Neuronal stem cell (in vitro differentiated cells): Measurements from ENCODE around the gene ALDH3B2.
A peak's percentile ranks its signal among the peaks of the same experiment; 100 is the strongest.
"Not testable (repeated sequence)": the region's sequence is repeated elsewhere in the genome, so short reads cannot be mapped to it uniquely, and the experiment has no call there.

Experiments used
- DNase-seq: peaks from one replicate; pipeline ENCODE4 v3.0.0-alpha.2; 2013; ENCODE audit warnings: low spot score
- H2AFZ ChIP-seq: one replicate; pipeline ENCODE4 v1.6.1; 2013; ENCODE audit warnings: mild to moderate bottlenecking, low read length, inconsistent platforms
- H2AK5ac ChIP-seq: 2 replicates; pipeline ENCODE4 v1.6.1; 2013; ENCODE audit warnings: low read depth, mild to moderate bottlenecking, inconsistent platforms, low read length, moderate library complexity, mixed read lengths
- H2BK120ac ChIP-seq: 2 replicates; pipeline ENCODE4 v1.6.1; 2013; ENCODE audit warnings: low read depth, mild to moderate bottlenecking, inconsistent platforms, low read length, moderate library complexity, mixed read lengths
- H2BK12ac ChIP-seq: one replicate; pipeline ENCODE4 v1.6.1; 2013; ENCODE audit warnings: low read length, inconsistent platforms
- H2BK15ac ChIP-seq: 2 replicates; pipeline ENCODE4 v1.6.1; 2013; ENCODE audit warnings: mild to moderate bottlenecking, low read length, inconsistent platforms, mixed read lengths
- H2BK5ac ChIP-seq: one replicate; pipeline ENCODE4 v1.6.1; 2013; ENCODE audit warnings: inconsistent platforms, mild to moderate bottlenecking, low read length, moderate library complexity
- H3K14ac ChIP-seq: one replicate; pipeline ENCODE4 v1.6.1; 2013; ENCODE audit warnings: low read length, inconsistent platforms
- H3K18ac ChIP-seq: 2 replicates; pipeline ENCODE4 v1.6.1; 2013; ENCODE audit warnings: low read length, inconsistent platforms
- H3K23ac ChIP-seq: 2 replicates; pipeline ENCODE4 v1.6.1; 2013; ENCODE audit warnings: low read depth, mild to moderate bottlenecking, mixed read lengths, low read length, inconsistent platforms; ENCODE audit not compliant: poor library complexity
- H3K27ac ChIP-seq: replicated peaks from 3 replicates; pipeline ENCODE4 v1.5.1; 2013; ENCODE audit warnings: low read length, inconsistent platforms
- H3K27me3 ChIP-seq, 3 experiments: 2 replicates each; pipeline ENCODE4 v1.6.1; 2013; ENCODE audit warnings: low read length in 3 of 3, mild to moderate bottlenecking in 2 of 3, inconsistent platforms in 1 of 3, low read depth in 1 of 3, mixed read lengths in 1 of 3, moderate library complexity in 1 of 3; ENCODE audit not compliant: control insufficient read depth in 3 of 3, insufficient read depth in 3 of 3
- H3K36me3 ChIP-seq, 2 donors: replicated peaks in 1 of 2; 2 replicates each; pipeline ENCODE4 v1.6.1; 2013; ENCODE audit warnings: low read length in 2 of 2; ENCODE audit not compliant: control insufficient read depth in 2 of 2, insufficient read depth in 2 of 2
- H3K4ac ChIP-seq: 2 replicates; pipeline ENCODE4 v1.6.1; 2013; ENCODE audit warnings: inconsistent platforms, mild to moderate bottlenecking, low read length, moderate library complexity
- H3K4me1 ChIP-seq, 2 donors: 1 replicate in 1 of 2; 2 replicates in 1 of 2; pipeline ENCODE4 v1.6.1; 2013; ENCODE audit warnings: low read length in 2 of 2, low read depth in 1 of 2; ENCODE audit not compliant: control insufficient read depth in 2 of 2, insufficient read depth in 1 of 2
- H3K4me2 ChIP-seq: one replicate; pipeline ENCODE4 v1.6.1; 2013; ENCODE audit warnings: mild to moderate bottlenecking, low read length, inconsistent platforms; ENCODE audit not compliant: insufficient read depth, poor library complexity, severe bottlenecking
- H3K4me3 ChIP-seq, 2 donors: 2 replicates each; pipeline ENCODE4 v1.5.1; 2013; ENCODE audit warnings: low read length in 2 of 2, mild to moderate bottlenecking in 2 of 2, inconsistent platforms in 1 of 2, moderate library complexity in 1 of 2
- H3K79me1 ChIP-seq: one replicate; pipeline ENCODE4 v1.6.1; 2013; ENCODE audit warnings: low read depth, mild to moderate bottlenecking, inconsistent platforms, low read length, moderate library complexity
- H3K9ac ChIP-seq: one replicate; pipeline ENCODE4 v1.6.1; 2013; ENCODE audit warnings: mild to moderate bottlenecking, low read depth, low read length, inconsistent platforms; ENCODE audit not compliant: poor library complexity
- H3K9me3 ChIP-seq, 2 donors: replicated peaks in 1 of 2; 2 replicates each; pipeline versions ENCODE3 to v1.6.1; 2013; ENCODE audit warnings: low read length in 2 of 2, mild to moderate bottlenecking in 2 of 2, inconsistent platforms in 1 of 2, low read depth in 1 of 2, mixed read lengths in 1 of 2, moderate library complexity in 1 of 2; ENCODE audit not compliant: control insufficient read depth in 2 of 2, insufficient read depth in 1 of 2
- H4K8ac ChIP-seq: one replicate; pipeline ENCODE4 v1.6.1; 2013; ENCODE audit warnings: low read depth, mild to moderate bottlenecking, inconsistent platforms, low read length, moderate library complexity
- H4K91ac ChIP-seq: one replicate; pipeline ENCODE4 v1.6.1; 2013; ENCODE audit warnings: low read length, low read depth, mild to moderate bottlenecking, inconsistent platforms; ENCODE audit not compliant: poor library complexity
- WGBS, 2 donors: extraction: QIAGEN DNeasy Blood & Tissue Kit; methylation state at CpG; one replicate each; pipeline ENCODE4 v1.1.7; 2013; ENCODE audit warnings: missing lambda C conversion rate in 2 of 2, mixed read lengths in 1 of 2; ENCODE audit not compliant: insufficient read length in 2 of 2, insufficient replicate concordance in 1 of 2; ENCODE audit errors: extremely low coverage in 2 of 2; 5-methylcytosine and 5-hydroxymethylcytosine counted together

The ALDH3B2 gene

GRCh38 chr11:67705264-67705663 lies 30.8 kb upstream of the ALDH3B2 start:
- no peak overlapping the region for H2BK120ac ChIP-seq
- no peak overlapping the region for H3K27ac ChIP-seq

GRCh38 chr11:67704524-67704923 lies 30.1 kb upstream of the ALDH3B2 start:
- no peak overlapping the region for H2BK5ac ChIP-seq
- DNase-seq, result no peak
- no peaks in the 10 kb centered on the region for H3K9me3 ChIP-seq
- WGBS, 2 donors, result no CpG with 5 or more reads among the region's 7 CpGs
- H3K4me2 ChIP-seq, result no peak overlapping the region
- no peaks in the 10 kb centered on the region for H3K36me3 ChIP-seq
- peaks cover 0 to 28% (median 0%) of the 10 kb centered on the region in 3 experiments for H3K27me3 ChIP-seq
- H3K79me1 ChIP-seq, result no peaks in the 10 kb centered on the region
- H2AFZ ChIP-seq, result no peak overlapping the region
- H2AK5ac ChIP-seq, result no peak overlapping the region
- peaks cover 0 to 7% of the 10 kb centered on the region in 2 donors for H3K4me1 ChIP-seq
- H4K8ac ChIP-seq, result no peak overlapping the region
- no peak overlapping the region for H3K23ac ChIP-seq
- H3K18ac ChIP-seq, result no peak overlapping the region
- H2BK12ac ChIP-seq, result no peak overlapping the region
- no peak overlapping the region for H4K91ac ChIP-seq
- H2BK120ac ChIP-seq, result no peak overlapping the region
- no peak overlapping the region for H2BK15ac ChIP-seq
- H3K4me3 ChIP-seq, result no peak overlapping the region
- no peak overlapping the region for H3K9ac ChIP-seq
- H3K14ac ChIP-seq, result no peak overlapping the region
- no peak overlapping the region for H3K4ac ChIP-seq
- H3K27ac ChIP-seq, result no peak overlapping the region

More at GRCh38 chr11:67705264-67705663, 30.8 kb upstream of the ALDH3B2 start:
- no peaks in the 10 kb centered on the region for H3K79me1 ChIP-seq
- no peak overlapping the region for H3K4ac ChIP-seq
- H3K9ac ChIP-seq, result no peak overlapping the region
- no peak for DNase-seq
- no peak overlapping the region for H3K18ac ChIP-seq
- peaks cover 0 to 3% of the 10 kb centered on the region in 2 donors for H3K4me1 ChIP-seq
- H3K4me3 ChIP-seq, result no peak overlapping the region
- WGBS, 2 donors, result no CpG with 5 or more reads among the region's 3 CpGs
- no peak overlapping the region for H4K8ac ChIP-seq
- H2AFZ ChIP-seq, result no peak overlapping the region
- no peak overlapping the region for H2BK15ac ChIP-seq
- no peak overlapping the region for H3K4me2 ChIP-seq
- H2BK12ac ChIP-seq, result no peak overlapping the region
- H4K91ac ChIP-seq, result no peak overlapping the region
- no peak overlapping the region for H2BK5ac ChIP-seq
- no peaks in the 10 kb centered on the region for H3K36me3 ChIP-seq
- no peak overlapping the region for H3K14ac ChIP-seq
- H3K9me3 ChIP-seq, result no peaks in the 10 kb centered on the region
- H3K23ac ChIP-seq, result no peak overlapping the region
- H3K27me3 ChIP-seq, result peaks cover 0 to 31% (median 0%) of the 10 kb centered on the region in 3 experiments
- H2AK5ac ChIP-seq, result no peak overlapping the region

- not testable (repeated sequence) for H3K36me3 ChIP-seq, H4K8ac ChIP-seq, H3K4me2 ChIP-seq, H3K9me3 ChIP-seq, H2AK5ac ChIP-seq, H3K14ac ChIP-seq, H3K4me3 ChIP-seq, H2BK120ac ChIP-seq, H4K91ac ChIP-seq, H3K79me1 ChIP-seq, H3K9ac ChIP-seq, H3K23ac ChIP-seq, H2AFZ ChIP-seq, DNase-seq, H3K18ac ChIP-seq, H3K27ac ChIP-seq, H3K4me1 ChIP-seq, H2BK12ac ChIP-seq, H2BK5ac ChIP-seq, H3K4ac ChIP-seq, H2BK15ac ChIP-seq
- no CpG with 5 or more reads among the region's 5 CpGs for WGBS, 2 donors
- H3K27me3 ChIP-seq, result peaks cover 0 to 28% (median 0%) of the 10 kb centered on the region in 3 experiments
Observed at GRCh38 chr11:67703709-67704108, 29.3 kb upstream of the ALDH3B2 start.

- peaks cover 0 to 7% of the 10 kb centered on the region in 2 donors for H3K4me1 ChIP-seq
- H2BK120ac ChIP-seq, result no peak overlapping the region
- no peak overlapping the region for H3K23ac ChIP-seq
- no peak overlapping the region for H2BK5ac ChIP-seq
- H4K8ac ChIP-seq, result no peak overlapping the region
- no peak overlapping the region for H4K91ac ChIP-seq
- peak overlapping the region in 1 of 2 donors; percentile 13 for H3K4me3 ChIP-seq
- no peaks in the 10 kb centered on the region for H3K79me1 ChIP-seq
- WGBS, 2 donors, result no CpG with 5 or more reads among the region's 11 CpGs
- no peak overlapping the region for H3K4ac ChIP-seq
- H2AFZ ChIP-seq, result no peak overlapping the region
- H2BK15ac ChIP-seq, result peak overlapping the region; percentile 21
- no peaks in the 10 kb centered on the region for H3K36me3 ChIP-seq
- no peak overlapping the region for H3K9ac ChIP-seq
- H2BK12ac ChIP-seq, result no peak overlapping the region
- no peak overlapping the region for H3K4me2 ChIP-seq
- peak; percentile 38 for DNase-seq
- peak overlapping the region; percentile 74 for H3K18ac ChIP-seq
- H3K27ac ChIP-seq, result peak overlapping the region; percentile 70
- H3K14ac ChIP-seq, result no peak overlapping the region
- peaks cover 0 to 36% (median 0%) of the 10 kb centered on the region in 3 experiments for H3K27me3 ChIP-seq
- peaks cover 0 to 6% of the 10 kb centered on the region in 2 donors for H3K9me3 ChIP-seq
- no peak overlapping the region for H2AK5ac ChIP-seq
Observed at GRCh38 chr11:67700548-67701262, 26.3 kb upstream of the ALDH3B2 start.
